GM19328 (cell line): ENCODE measurements around the gene ZBP1.

ENCODE experiments used
- ATAC-seq: cut with Tn5 transposase; IDR thresholded peaks from one replicate; pipeline ENCODE4 v1.9.1; 2021; ENCODE audit warnings: mild to moderate bottlenecking, moderate library complexity; ENCODE audit not compliant: unreplicated experiment

Gene ZBP1, protein sequence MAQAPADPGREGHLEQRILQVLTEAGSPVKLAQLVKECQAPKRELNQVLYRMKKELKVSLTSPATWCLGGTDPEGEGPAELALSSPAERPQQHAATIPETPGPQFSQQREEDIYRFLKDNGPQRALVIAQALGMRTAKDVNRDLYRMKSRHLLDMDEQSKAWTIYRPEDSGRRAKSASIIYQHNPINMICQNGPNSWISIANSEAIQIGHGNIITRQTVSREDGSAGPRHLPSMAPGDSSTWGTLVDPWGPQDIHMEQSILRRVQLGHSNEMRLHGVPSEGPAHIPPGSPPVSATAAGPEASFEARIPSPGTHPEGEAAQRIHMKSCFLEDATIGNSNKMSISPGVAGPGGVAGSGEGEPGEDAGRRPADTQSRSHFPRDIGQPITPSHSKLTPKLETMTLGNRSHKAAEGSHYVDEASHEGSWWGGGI

GRCh38 chr20:57620274-57620990, at the start of gene ZBP1:
Gene ZBP1 (minus strand): TSS chr20:57620426. CDS start chr20:57620295, 131 bp downstream.
- ATAC-seq: peak; percentile 56

DNA sequence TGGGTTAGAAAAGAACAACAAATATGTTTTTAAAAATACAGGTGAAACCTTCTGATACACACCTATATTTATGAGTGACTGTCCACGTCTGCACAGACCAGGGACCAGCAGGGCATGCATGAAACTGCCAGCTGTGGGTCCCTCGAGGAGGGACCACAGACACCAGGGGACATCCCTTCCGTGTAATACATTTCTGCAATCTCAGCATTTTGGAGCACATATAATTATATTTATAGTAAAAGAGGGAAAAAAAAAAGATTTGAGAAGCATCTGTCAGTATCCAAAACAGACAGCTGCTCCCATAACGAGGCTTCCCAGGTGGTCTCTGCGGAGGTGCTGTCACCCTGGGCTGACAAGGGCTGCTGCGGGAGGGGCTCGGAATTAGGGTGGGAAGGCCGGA, 49.4 kb upstream of the ZBP1 start:
- no peak for ATAC-seq

DNA sequence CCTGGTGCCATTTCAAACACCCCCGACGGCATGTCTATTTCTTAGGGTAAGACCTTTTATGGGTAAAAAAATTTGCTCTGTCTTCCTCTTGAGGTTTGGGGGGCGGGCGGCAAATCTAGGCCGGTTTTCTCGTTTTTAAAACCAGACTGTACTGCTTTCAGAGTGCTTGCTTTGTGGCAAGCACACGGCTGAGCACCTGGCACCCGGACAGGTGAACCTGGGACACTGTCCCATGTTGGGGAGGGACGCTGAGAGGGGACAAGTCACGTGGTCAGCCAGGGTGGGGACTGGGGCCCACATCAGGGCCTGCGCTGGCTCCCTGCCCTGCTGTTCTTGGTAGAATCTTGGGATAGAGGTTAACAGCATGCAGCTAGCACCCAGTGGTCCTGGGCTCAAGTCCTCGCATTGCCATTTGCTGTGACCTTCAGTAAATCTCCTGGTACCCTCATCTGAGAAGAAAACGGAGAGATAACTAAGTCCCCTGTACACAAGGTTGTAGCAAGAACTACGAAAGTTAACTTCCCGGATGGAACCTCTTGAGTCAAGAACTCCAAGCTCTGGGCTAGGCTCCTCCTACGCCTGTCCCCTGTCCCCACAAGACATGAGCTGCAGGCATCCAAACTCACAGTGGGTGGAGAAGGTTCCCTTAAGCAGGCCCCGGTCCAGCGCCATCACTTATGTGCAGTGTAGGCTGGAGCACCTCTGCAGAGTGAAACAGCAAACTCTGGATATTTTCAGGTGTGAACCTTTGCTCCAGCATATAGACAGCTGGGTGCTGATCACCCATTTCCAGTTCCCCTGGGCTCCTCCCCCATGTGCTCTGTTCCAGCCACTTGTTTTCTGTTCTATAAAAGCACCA, 47.9 kb upstream of the ZBP1 start:
- no peak for ATAC-seq

- ATAC-seq: no peak
Observed at GRCh38 chr20:57667388-57667787, 47.2 kb upstream of the ZBP1 start.

GRCh38 chr20:57666834-57667157, 46.6 kb upstream of the ZBP1 start:
- ATAC-seq: no peak

- no peak for ATAC-seq
Observed at GRCh38 chr20:57666106-57666833, 46.0 kb upstream of the ZBP1 start.

DNA sequence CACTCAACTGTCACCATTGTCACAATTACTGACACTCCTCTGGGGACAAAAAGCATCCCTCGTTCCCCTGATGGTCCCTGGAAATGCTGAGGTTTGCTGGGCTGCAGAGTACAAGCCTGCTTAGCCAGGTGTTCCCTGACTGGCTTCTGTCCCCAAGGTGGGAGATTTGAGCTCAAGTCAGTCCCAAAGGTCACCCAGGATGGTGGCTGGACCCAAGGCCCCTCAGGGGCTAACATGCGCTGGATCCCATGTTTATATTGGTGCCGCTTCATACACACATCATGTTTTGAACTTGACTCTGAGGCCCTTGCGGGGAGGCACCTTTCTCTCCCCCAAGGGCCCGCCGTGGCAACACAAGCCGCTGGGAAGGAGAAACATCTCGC, 45.4 kb upstream of the ZBP1 start:
- no peak for ATAC-seq

DNA sequence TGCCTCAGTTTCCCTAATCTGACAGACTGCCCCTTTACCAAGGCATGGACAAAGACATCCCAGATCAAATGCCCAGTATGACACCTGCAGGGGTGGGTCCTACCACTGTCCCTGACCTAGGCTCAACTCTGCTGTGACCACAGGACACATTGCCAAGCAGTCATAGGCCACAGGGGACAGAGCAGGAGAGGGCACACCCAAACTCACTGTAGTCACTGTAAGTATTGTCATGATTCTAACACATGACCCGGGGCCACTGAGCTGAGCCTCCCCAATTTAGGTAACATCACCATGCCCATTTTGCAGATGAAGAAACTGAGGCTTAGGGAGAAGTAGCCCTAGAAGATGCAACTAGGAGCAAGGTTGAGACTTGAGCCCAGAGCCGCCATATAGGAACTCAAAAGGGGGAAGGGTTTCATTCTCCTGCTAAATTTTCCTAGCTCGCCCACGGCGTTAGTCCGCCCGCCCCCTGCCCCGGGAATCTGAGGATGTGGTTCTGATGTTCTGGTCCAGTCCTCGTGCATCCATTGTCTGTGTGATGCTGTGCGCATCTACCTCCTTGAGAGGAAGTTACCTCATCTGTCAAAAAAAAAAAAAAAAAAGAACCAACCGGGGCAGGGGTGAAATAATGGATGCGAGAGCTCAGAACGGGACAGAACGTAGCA, 44.8 kb upstream of the ZBP1 start:
- ATAC-seq: no peak

- ATAC-seq: no peak
Observed at GRCh38 chr20:57664476-57664875, 44.2 kb upstream of the ZBP1 start.

DNA sequence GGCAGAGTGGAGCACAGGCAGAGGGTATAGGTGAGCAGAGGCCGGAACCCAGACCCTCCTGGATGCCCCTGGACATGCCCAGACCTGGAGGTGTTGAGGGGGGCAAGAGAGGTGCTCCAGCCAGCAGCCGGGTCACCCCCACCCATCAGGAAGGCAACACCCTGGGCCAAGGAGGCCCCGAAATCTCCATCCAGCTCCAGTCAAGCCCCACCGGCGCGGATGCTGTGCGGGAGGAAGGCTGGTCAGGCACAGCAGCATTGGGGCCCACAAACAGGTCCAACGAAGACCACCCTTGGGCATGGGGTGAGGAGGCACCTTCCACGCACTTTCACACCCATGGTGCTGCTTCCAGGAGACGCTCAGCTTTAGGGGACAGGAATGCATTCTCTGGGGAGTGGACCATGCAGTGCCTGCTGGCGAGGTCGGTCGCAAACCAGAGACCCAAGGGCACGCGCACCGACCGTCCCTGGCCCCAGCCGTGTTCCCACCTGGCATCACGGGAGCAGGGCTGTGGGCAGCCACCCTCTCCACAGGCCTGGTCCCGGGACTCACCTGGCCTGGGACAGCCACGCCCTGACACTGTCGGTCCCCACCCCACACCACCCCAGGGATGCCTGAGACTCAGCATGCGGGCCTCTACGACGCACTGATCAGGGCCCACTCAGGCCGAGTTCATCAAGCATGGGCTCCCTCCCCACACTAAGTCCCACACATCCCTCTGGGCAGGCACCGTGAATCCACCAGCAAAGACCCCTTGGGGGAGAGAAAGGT, 43.6 kb upstream of the ZBP1 start:
- ATAC-seq: no peak

DNA sequence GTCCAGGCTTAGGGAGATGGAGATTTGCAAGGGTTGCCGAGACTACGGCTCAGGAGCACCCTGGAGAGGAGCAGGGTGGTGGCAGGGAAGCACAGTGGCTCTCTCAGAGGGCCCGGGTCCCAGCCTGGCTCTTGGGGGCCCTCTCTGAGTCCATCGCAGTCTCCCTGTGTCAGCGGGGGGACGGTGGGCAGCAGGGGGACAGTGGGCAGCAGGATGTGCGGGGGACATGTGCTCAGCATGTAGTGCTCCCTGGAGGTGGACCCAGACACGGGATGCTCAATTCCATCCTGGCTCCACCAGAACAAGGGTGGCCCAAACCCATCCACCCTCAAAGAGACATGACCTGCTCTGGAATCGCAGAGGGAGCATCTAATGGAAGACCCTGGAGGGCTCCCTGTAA, 43.0 kb upstream of the ZBP1 start:
- ATAC-seq: no peak

GRCh38 chr20:57662456-57663240, 42.4 kb upstream of the ZBP1 start:
- no peak for ATAC-seq

- ATAC-seq: no peak
Observed at GRCh38 chr20:57661746-57662455, 41.7 kb upstream of the ZBP1 start.

GRCh38 chr20:57660922-57661745, 40.9 kb upstream of the ZBP1 start:
- no peak for ATAC-seq

DNA sequence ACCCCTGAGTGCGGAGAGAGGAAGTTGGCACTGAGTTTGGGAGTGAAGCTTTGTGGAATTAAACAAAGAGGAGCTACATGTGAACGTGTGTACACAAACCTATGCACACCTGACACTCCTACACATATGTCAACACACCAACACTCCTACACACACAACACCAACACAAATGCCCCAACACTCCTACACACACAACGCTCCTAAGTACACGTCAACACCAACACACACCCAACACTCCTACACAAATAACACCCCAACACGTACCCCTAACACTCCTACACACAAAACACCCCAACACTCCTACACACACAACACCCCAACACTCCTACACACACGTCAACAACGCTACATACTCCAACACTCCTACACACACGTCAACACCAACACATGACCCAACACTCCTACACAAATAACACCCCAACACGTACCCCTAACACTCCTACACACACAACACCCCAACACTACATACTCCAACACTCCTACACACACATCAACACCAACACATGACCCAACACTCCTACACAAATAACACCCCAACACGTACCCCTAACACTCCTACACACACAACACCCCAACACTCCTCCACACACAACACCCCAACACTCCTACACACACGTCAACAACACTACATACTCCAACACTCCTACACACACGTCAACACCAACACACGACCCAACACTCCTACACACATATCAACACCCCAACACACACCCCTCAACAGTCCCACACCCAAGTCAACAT, 40.1 kb upstream of the ZBP1 start:
- ATAC-seq: no peak

DNA sequence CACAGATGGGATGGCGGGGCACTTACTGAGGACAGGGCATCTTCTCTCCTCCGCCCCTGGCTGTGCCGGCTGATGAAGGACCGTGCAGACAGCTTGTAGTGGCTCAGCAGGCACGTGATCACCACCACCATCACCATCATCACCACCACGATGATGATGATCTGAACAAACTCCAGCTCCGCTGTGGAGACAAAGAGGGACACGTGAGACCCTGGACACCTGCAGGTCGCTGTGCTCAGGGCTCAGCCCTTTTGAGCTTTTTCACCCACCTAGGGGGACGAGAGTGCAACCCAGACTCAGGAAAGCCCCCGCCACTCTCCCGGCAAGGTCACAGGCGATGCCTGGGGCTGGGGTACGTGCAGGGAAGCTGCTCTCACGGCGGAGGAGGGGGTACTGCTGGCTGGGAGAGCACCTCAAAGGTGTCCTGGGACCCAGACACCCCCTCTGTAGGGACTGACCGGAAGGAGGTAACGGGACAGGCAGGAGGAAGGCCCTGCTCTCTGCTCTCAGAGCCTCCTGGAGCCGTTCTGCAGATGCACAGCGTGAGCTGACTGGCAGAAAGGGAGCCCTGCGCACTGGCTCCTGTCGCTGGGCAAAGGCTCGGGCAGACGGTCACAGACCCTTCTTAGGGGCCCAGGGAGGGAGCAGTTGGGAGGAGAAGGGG, 39.4 kb upstream of the ZBP1 start:
- no peak for ATAC-seq
